ENCODE measurements around the gene KRTAP20-4. TPM values are rescaled to one million over a fixed set of nuclear protein-coding genes. Genes with fewer than 3 reads are reported as not detected.

The KRTAP20-4 gene
- polyA plus RNA-seq, 5 donors, result not detected

DNA sequence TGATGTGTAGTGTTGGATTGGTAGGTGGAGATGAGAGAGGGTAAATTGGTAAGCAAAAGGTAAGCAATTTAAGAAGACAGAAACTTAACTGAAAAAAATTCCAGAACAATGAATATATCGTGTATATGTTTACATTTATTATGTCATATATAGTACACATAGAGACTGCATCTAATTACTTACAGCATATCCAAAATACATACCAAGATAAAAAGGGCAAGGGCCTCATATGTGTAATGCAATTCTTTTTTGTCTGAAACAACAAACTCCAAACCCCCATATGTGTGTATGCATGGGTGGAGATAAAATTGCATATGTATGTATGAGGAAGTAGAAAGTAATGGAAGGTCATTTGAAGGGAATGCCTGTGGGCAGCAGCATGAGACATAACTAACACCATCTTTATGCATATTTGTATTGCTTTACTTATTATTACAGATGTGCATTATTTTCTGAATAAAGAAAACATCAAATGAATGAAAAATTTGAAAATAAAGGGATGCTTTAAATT, 26.5 kb downstream of the KRTAP20-4 start:
- DNase-seq, result no peak

DNA sequence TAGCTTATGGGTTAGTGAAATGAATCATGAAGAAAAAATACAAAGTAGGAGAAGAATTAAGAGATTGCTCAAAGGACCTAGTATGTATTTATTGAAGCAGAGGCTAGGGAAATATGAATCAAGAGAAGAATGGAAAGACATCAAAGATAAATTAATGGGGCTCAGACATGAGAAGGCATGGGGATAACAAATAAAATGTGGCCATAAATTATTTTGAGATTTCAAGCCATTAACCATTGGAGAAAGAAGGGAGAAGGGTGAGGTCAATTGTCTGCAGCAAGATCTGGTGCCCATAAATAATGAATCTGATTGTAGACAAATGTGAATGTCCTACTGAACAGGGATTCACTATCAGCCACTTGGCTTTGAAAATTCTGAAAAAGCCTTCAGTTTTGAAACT, 32.5 kb downstream of the KRTAP20-4 start:
- DNase-seq, result no peak

DNA sequence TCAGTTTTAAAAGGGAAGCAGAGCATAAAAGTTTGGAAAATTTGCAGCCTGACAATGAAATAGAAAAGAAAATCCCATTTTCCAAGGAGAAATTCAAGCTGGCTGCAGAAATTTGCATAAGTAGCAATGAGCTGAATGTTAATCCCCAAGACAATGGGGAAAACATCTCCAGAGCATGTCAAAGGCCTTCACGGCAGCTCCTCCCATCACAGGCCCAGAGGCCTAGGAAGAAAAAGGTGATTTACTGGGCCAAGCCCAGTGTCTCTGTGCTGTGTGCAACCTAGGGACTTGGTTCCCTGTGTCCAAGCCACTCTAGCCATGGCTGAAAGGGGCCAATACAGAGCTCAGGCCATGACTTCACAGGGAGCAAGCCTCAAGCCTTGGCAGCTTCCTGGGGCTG, 48.3 kb downstream of the KRTAP20-4 start:
- no peak for DNase-seq

Other genes starting within 250 kb of the KRTAP20-4 start
- gene KRTAP13-2, start 248.4 kb upstream of the KRTAP20-4 start, polyA plus RNA-seq (ENCODE audit: insufficient read depth in 1 of 5, insufficient read length in 5 of 5, low replicate concordance in 1 of 5), result not detected
- not detected for gene KRTAP13-1, start 224.6 kb upstream of the KRTAP20-4 start, polyA plus RNA-seq (ENCODE audit: insufficient read depth in 1 of 5, insufficient read length in 5 of 5, low replicate concordance in 1 of 5)
- not detected for gene KRTAP13-3, start 194.7 kb upstream of the KRTAP20-4 start, polyA plus RNA-seq (ENCODE audit: insufficient read depth in 1 of 5, insufficient read length in 5 of 5, low replicate concordance in 1 of 5)
- not detected for gene KRTAP13-4, start 190.4 kb upstream of the KRTAP20-4 start, polyA plus RNA-seq (ENCODE audit: insufficient read depth in 1 of 5, insufficient read length in 5 of 5, low replicate concordance in 1 of 5)
- gene KRTAP15-1, start 180.4 kb upstream of the KRTAP20-4 start, polyA plus RNA-seq (ENCODE audit: insufficient read depth in 1 of 5, insufficient read length in 5 of 5, low replicate concordance in 1 of 5), result not detected
- gene KRTAP19-1, start 140.3 kb upstream of the KRTAP20-4 start, polyA plus RNA-seq (ENCODE audit: insufficient read depth in 1 of 5, insufficient read length in 5 of 5, low replicate concordance in 1 of 5), result not detected
- gene KRTAP19-2, start 133.2 kb upstream of the KRTAP20-4 start, polyA plus RNA-seq (ENCODE audit: insufficient read depth in 1 of 5, insufficient read length in 5 of 5, low replicate concordance in 1 of 5), result not detected
- gene KRTAP19-3, start 128.6 kb upstream of the KRTAP20-4 start, polyA plus RNA-seq (ENCODE audit: insufficient read depth in 1 of 5, insufficient read length in 5 of 5, low replicate concordance in 1 of 5), result not detected
- gene KRTAP19-4, start 123.5 kb upstream of the KRTAP20-4 start, polyA plus RNA-seq (ENCODE audit: insufficient read depth in 1 of 5, insufficient read length in 5 of 5, low replicate concordance in 1 of 5), result not detected
- gene KRTAP19-5, start 118.5 kb upstream of the KRTAP20-4 start, polyA plus RNA-seq (ENCODE audit: insufficient read depth in 1 of 5, insufficient read length in 5 of 5, low replicate concordance in 1 of 5), result not detected
- not detected for gene KRTAP19-6, start 78.8 kb upstream of the KRTAP20-4 start, polyA plus RNA-seq (ENCODE audit: insufficient read depth in 1 of 5, insufficient read length in 5 of 5, low replicate concordance in 1 of 5)
- not detected for gene KRTAP19-7, start 59.3 kb upstream of the KRTAP20-4 start, polyA plus RNA-seq (ENCODE audit: insufficient read depth in 1 of 5, insufficient read length in 5 of 5, low replicate concordance in 1 of 5)
- not detected for gene KRTAP22-2, start 30.2 kb upstream of the KRTAP20-4 start, polyA plus RNA-seq (ENCODE audit: insufficient read depth in 1 of 5, insufficient read length in 5 of 5, low replicate concordance in 1 of 5)
- gene KRTAP6-3, start 28.2 kb upstream of the KRTAP20-4 start, polyA plus RNA-seq (ENCODE audit: insufficient read depth in 1 of 5, insufficient read length in 5 of 5, low replicate concordance in 1 of 5), result not detected
- gene KRTAP6-2, start 21.7 kb upstream of the KRTAP20-4 start, polyA plus RNA-seq (ENCODE audit: insufficient read depth in 1 of 5, insufficient read length in 5 of 5, low replicate concordance in 1 of 5), result not detected
- gene KRTAP22-1, start 19.5 kb upstream of the KRTAP20-4 start, polyA plus RNA-seq (ENCODE audit: insufficient read depth in 1 of 5, insufficient read length in 5 of 5, low replicate concordance in 1 of 5), result not detected
- not detected for gene KRTAP6-1, start 6.7 kb upstream of the KRTAP20-4 start, polyA plus RNA-seq (ENCODE audit: insufficient read depth in 1 of 5, insufficient read length in 5 of 5, low replicate concordance in 1 of 5)
- not detected for gene KRTAP20-1, start 4.2 kb upstream of the KRTAP20-4 start, polyA plus RNA-seq (ENCODE audit: insufficient read depth in 1 of 5, insufficient read length in 5 of 5, low replicate concordance in 1 of 5)
- gene KRTAP20-2, start 14.6 kb downstream of the KRTAP20-4 start, polyA plus RNA-seq (ENCODE audit: insufficient read depth in 1 of 5, insufficient read length in 5 of 5, low replicate concordance in 1 of 5), result not detected
- not detected for gene KRTAP20-3, start 22.2 kb downstream of the KRTAP20-4 start, polyA plus RNA-seq (ENCODE audit: insufficient read depth in 1 of 5, insufficient read length in 5 of 5, low replicate concordance in 1 of 5)
- gene KRTAP21-3, start 98.2 kb downstream of the KRTAP20-4 start, polyA plus RNA-seq (ENCODE audit: insufficient read depth in 1 of 5, insufficient read length in 5 of 5, low replicate concordance in 1 of 5), result not detected
- gene KRTAP21-2, start 126.6 kb downstream of the KRTAP20-4 start, polyA plus RNA-seq (ENCODE audit: insufficient read depth in 1 of 5, insufficient read length in 5 of 5, low replicate concordance in 1 of 5), result not detected
- not detected for gene KRTAP21-1, start 134.8 kb downstream of the KRTAP20-4 start, polyA plus RNA-seq (ENCODE audit: insufficient read depth in 1 of 5, insufficient read length in 5 of 5, low replicate concordance in 1 of 5)
- not detected for gene KRTAP8-1, start 192.6 kb downstream of the KRTAP20-4 start, polyA plus RNA-seq (ENCODE audit: insufficient read depth in 1 of 5, insufficient read length in 5 of 5, low replicate concordance in 1 of 5)
- gene KRTAP7-1, start 209.1 kb downstream of the KRTAP20-4 start, polyA plus RNA-seq (ENCODE audit: insufficient read depth in 1 of 5, insufficient read length in 5 of 5, low replicate concordance in 1 of 5), result not detected

All from right lung (tissue), 5 donors.